Ishikawa (cell line): ENCODE measurements around the gene ASCC1.

ENCODE experiments used
- CEBPB ChIP-seq: IDR thresholded peaks from 2 replicates; pipeline ENCODE4 v1.6.1; 2012
- CREB1 ChIP-seq: IDR thresholded peaks from 2 replicates; pipeline ENCODE4 v1.6.1; 2012; ENCODE audit warnings: low read depth
- EGR1 ChIP-seq: IDR thresholded peaks from 2 replicates; pipeline ENCODE4 v1.6.1; 2012
- EP300 ChIP-seq: IDR thresholded peaks from 2 replicates; pipeline ENCODE4 v1.6.1; 2012; ENCODE audit warnings: borderline replicate concordance
- FOXM1 ChIP-seq: IDR thresholded peaks from 2 replicates; pipeline ENCODE4 v1.6.1; 2012; ENCODE audit warnings: low read depth, borderline replicate concordance
- MAX ChIP-seq: IDR thresholded peaks from 2 replicates; pipeline ENCODE4 v1.6.1; 2012
- NFIC ChIP-seq: IDR thresholded peaks from 2 replicates; pipeline ENCODE4 v1.6.1; 2012
- RAD21 ChIP-seq: IDR thresholded peaks from 2 replicates; pipeline ENCODE4 v1.6.1; 2012; ENCODE audit warnings: low read depth
- TAF1 ChIP-seq: IDR thresholded peaks from 2 replicates; pipeline ENCODE4 v1.6.1; 2012; ENCODE audit warnings: low read depth, mild to moderate bottlenecking
- TCF12 ChIP-seq: IDR thresholded peaks from 2 replicates; pipeline ENCODE4 v1.6.1; 2012; ENCODE audit warnings: low read depth
- TEAD4 ChIP-seq: IDR thresholded peaks from 2 replicates; pipeline ENCODE4 v1.6.1; 2012
- USF1 ChIP-seq: IDR thresholded peaks from 2 replicates; pipeline ENCODE4 v1.6.1; 2012
- YY1 ChIP-seq: IDR thresholded peaks from 2 replicates; pipeline ENCODE4 v1.6.1; 2012; ENCODE audit warnings: low read depth
- ZBTB7A ChIP-seq: IDR thresholded peaks from 2 replicates; pipeline ENCODE4 v1.6.1; 2012; ENCODE audit warnings: low read depth
- TF ChIP-seq, protein P1 (sequence below): IDR thresholded peaks from 2 replicates; pipeline ENCODE4 v1.6.1; 2012; ENCODE audit warnings: low read depth, mild to moderate bottlenecking

Gene ASCC1

DNA sequence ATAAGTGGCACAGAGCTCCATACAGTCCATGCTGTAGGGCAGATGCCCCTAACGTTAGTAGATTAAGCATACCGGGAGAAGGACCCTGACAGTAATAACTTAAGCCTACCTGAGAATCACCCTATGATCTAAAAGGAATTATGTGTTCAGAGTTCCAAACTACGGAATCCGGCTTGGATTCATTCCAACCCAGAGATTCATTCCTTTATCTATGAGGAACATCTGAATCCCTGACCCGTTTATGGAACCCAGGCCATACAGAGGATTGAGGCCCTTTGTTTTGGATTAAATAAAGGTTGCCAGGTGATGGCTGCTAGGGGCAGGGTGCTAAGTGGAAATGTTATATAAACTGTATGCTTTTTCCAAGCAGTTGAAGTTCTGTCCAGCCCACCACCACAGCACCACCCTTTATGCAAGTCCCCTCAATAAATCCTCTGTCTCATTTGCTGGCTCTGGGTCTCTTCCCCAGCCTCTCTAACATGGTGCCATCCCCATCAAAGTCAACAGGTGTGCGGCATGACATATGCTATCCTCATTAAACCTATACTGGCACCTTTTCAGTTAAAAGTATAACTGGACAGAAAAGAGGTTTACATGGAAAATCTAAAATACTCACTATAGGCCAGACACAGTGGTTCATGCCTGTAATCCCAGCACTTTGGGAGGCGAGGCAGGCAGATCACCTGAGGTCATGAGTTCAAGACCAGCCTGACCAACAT lies 9.4 kb downstream of the ASCC1 start:
- no peak for TF ChIP-seq USF1
- TF ChIP-seq EP300, result no peak
- TF ChIP-seq RAD21, result no peak
- TF ChIP-seq EGR1, result no peak
- no peak for TF ChIP-seq CEBPB
- no peak for TF ChIP-seq FOXM1

DNA sequence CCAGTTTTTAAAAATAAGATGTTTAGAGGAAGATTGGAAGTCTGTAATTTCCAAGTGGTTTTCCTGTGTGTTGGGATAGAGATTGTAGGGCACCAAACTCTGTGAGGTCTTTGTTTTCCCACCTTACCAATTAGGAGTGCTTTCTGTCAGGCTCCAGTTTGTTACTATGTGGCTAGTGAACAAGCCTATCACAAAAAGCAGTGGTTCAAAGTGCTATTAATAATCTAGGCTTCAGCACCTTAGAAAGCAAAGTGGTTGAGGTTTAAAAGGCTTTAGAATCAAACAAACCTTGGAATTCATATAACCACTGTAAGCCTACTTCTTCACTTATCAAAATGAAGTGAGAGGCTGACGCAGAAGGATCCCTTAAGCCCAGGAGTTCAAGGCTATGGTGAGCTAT lies 11.4 kb downstream of the ASCC1 start:
- no peak for TF ChIP-seq YY1
- no peak for TF ChIP-seq NFIC
- TF ChIP-seq EGR1, result no peak
- TF ChIP-seq, protein P1, sequence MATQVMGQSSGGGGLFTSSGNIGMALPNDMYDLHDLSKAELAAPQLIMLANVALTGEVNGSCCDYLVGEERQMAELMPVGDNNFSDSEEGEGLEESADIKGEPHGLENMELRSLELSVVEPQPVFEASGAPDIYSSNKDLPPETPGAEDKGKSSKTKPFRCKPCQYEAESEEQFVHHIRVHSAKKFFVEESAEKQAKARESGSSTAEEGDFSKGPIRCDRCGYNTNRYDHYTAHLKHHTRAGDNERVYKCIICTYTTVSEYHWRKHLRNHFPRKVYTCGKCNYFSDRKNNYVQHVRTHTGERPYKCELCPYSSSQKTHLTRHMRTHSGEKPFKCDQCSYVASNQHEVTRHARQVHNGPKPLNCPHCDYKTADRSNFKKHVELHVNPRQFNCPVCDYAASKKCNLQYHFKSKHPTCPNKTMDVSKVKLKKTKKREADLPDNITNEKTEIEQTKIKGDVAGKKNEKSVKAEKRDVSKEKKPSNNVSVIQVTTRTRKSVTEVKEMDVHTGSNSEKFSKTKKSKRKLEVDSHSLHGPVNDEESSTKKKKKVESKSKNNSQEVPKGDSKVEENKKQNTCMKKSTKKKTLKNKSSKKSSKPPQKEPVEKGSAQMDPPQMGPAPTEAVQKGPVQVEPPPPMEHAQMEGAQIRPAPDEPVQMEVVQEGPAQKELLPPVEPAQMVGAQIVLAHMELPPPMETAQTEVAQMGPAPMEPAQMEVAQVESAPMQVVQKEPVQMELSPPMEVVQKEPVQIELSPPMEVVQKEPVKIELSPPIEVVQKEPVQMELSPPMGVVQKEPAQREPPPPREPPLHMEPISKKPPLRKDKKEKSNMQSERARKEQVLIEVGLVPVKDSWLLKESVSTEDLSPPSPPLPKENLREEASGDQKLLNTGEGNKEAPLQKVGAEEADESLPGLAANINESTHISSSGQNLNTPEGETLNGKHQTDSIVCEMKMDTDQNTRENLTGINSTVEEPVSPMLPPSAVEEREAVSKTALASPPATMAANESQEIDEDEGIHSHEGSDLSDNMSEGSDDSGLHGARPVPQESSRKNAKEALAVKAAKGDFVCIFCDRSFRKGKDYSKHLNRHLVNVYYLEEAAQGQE, result no peak
- no peak for TF ChIP-seq RAD21
- TF ChIP-seq TCF12, result no peak
- TF ChIP-seq MAX, result no peak
- no peak for TF ChIP-seq FOXM1
- no peak for TF ChIP-seq TEAD4
- TF ChIP-seq ZBTB7A, result no peak
- no peak for TF ChIP-seq CEBPB
- TF ChIP-seq CREB1, result no peak
- TF ChIP-seq TAF1, result no peak
- TF ChIP-seq EP300, result no peak
- no peak for TF ChIP-seq USF1

- TF ChIP-seq FOXM1, result no peak
- TF ChIP-seq ZBTB7A, result no peak
- TF ChIP-seq NFIC, result no peak
- no peak for TF ChIP-seq USF1
- no peak for TF ChIP-seq CEBPB
- TF ChIP-seq YY1, result no peak
- TF ChIP-seq, protein P1, result no peak
- no peak for TF ChIP-seq TAF1
- no peak for TF ChIP-seq MAX
- no peak for TF ChIP-seq CREB1
- TF ChIP-seq TCF12, result no peak
- no peak for TF ChIP-seq EGR1
Observed at GRCh38 chr10:72204296-72204695, 11.8 kb downstream of the ASCC1 start.

DNA sequence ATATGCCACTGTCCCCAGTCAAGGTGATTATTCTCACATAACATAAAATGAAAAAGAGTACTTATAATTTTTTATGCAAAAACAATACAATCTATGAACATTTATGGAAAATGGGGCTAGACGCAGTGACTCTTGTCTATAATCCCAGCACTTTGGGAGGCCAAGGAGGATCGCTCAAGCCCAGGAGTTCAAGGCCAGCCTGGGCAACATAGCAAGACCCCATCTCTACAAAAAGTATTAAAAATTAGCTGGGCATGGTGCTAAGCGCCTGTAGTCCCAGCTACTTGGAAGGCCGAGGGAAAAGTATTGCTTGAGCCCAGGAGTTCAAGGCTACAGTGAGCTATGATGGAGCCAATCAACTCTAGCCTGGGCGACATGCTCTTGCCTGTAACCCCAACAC lies 14.8 kb downstream of the ASCC1 start:
- TF ChIP-seq FOXM1 (no peak), RAD21 (no peak), TAF1 (no peak), USF1 (no peak), YY1 (no peak)
- TF ChIP-seq, protein P1, result no peak
